Ovary (tissue), 3 donors: ENCODE data around the gene ILF3.

Source experiments
- CTCF ChIP-seq, 3 donors: fragments of 450-650 bp in 2 of 3; fragments of 200-600 bp in 1 of 3; IDR thresholded peaks; one replicate each; pipeline versions ENCODE4 v1.5.1 to v1.8.0; 2016 to 2022; ENCODE audit warnings: antibody characterized with exemption in 3 of 3, mild to moderate bottlenecking in 1 of 3
- EP300 ChIP-seq: sonication (generic); formaldehyde crosslinking; IDR thresholded peaks from one replicate; pipeline ENCODE4 v1.6.1; 2017; ENCODE audit warnings: antibody characterized with exemption
- donor health status: DM: no; HTN: no; CAD: no.

GRCh38 chr19:10680545-10681135 lies 26.5 kb downstream of the ILF3 start:
- TF ChIP-seq CTCF (IDR thresholded peaks at IDR 0.05): no peak
- TF ChIP-seq EP300: no peak
